ENCODE results near the gene NAA25.

DNA sequence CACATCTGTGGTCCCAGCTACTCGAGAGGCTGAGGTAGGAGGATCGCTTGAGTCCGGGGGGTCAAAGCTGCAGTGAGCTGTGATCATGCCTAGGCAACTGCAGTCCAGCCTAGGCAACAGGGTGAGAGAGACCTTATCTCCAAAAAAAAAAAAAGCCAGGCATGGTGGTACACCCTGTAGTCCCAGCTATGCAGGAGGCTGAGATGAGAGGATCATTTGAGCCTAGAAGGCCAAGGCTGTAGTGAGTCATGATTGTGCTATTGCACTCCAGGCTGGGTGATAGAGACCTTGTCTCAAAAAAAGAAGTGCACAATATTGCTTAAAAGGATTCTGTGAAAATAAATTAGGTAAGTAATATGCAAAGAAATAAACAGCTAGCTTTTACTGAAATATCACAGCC, 17.0 kb downstream of the NAA25 start:
- TF ChIP-seq TAF1 (IDR thresholded peaks at IDR 0.05; ENCODE audit: low read depth, low read length) = no peak
- TF ChIP-seq POLR2A (IDR thresholded peaks at IDR 0.05; ENCODE audit: low read depth, low read length) = no peak

Data from GM12891 (cell line).